Glutamatergic neuron (in vitro differentiated cells): ENCODE results near the gene GPHB5. TPM values are rescaled to one million over a fixed set of nuclear protein-coding genes. Genes with fewer than 3 reads are reported as not detected.

Source experiments
- DNase-seq: peaks from one replicate; pipeline ENCODE4 v3.0.0; 2022
- H3K27ac Mint-ChIP-seq: one replicate; pipeline ENCODE4 v1.8.0; 2020; ENCODE audit warnings: mild to moderate bottlenecking, mixed read lengths, inconsistent platforms; ENCODE audit not compliant: unreplicated experiment
- H3K27me3 Mint-ChIP-seq: one replicate; pipeline ENCODE4 v1.8.0; 2020; ENCODE audit warnings: mild to moderate bottlenecking, moderate library complexity, mixed read lengths, inconsistent platforms; ENCODE audit not compliant: unreplicated experiment
- H3K36me3 Mint-ChIP-seq: one replicate; pipeline ENCODE4 v1.8.0; 2020; ENCODE audit warnings: mild to moderate bottlenecking, mixed read lengths, inconsistent platforms; ENCODE audit not compliant: unreplicated experiment
- H3K4me1 Mint-ChIP-seq: one replicate; pipeline ENCODE4 v1.8.0; 2020; ENCODE audit warnings: mild to moderate bottlenecking, low read depth, mixed read lengths, inconsistent platforms; ENCODE audit not compliant: unreplicated experiment
- H3K4me3 Mint-ChIP-seq: one replicate; pipeline ENCODE4 v1.8.0; 2020; ENCODE audit warnings: mild to moderate bottlenecking, mixed read lengths, inconsistent platforms; ENCODE audit not compliant: unreplicated experiment
- H3K9me3 Mint-ChIP-seq: one replicate; pipeline ENCODE4 v1.8.0; 2020; ENCODE audit warnings: mild to moderate bottlenecking, moderate library complexity, mixed read lengths, inconsistent platforms; ENCODE audit not compliant: unreplicated experiment
- CTCF ChIP-seq: fragments of 200-600 bp; sonication (generic); IDR thresholded peaks from one replicate; pipeline ENCODE4 v1.5.0; 2021; ENCODE audit not compliant: partially characterized antibody, unreplicated experiment
- total RNA-seq: library from RNA; stranded (reverse); fragmentation: NEBNext Ultra II Directional; extraction: Animal tissue kit (Norgen Biotek cat#: 25700); gene quantifications from one replicate; pipeline ENCODE4 v1.2.1, GENCODE V29; 2021; ENCODE audit not compliant: unreplicated experiment

GPHB5 gene
- total RNA-seq, 1 donor from 2014 or later = not detected

GRCh38 chr14:63301891-63302534 lies 16.7 kb downstream of the GPHB5 start:
- Mint-ChIP-seq H3K27ac (no peak overlapping the region), H3K4me1 (no peaks in the 10 kb centered on the region), H3K36me3 (no peaks in the 10 kb centered on the region), H3K27me3 (peaks cover 2% of the 10 kb centered on the region), H3K9me3 (no peaks in the 10 kb centered on the region), H3K4me3 (no peak overlapping the region)
- TF ChIP-seq CTCF = no peak
- DNase-seq = no peak

- peaks cover 2% of the 10 kb centered on the region for H3K27me3 Mint-ChIP-seq
- DNase-seq = no peak
- TF ChIP-seq CTCF = no peak
- no peak overlapping the region for H3K4me3 Mint-ChIP-seq
- no peaks in the 10 kb centered on the region for H3K36me3 Mint-ChIP-seq
- no peak overlapping the region for H3K27ac Mint-ChIP-seq
- H3K9me3 Mint-ChIP-seq = no peaks in the 10 kb centered on the region
- H3K4me1 Mint-ChIP-seq = no peaks in the 10 kb centered on the region
Measured at GRCh38 chr14:63300854-63301253, 17.9 kb downstream of the GPHB5 start.

- TF ChIP-seq CTCF = no peak
- H3K4me3 Mint-ChIP-seq = no peak overlapping the region
- H3K27ac Mint-ChIP-seq = no peak overlapping the region
- H3K9me3 Mint-ChIP-seq = no peaks in the 10 kb centered on the region
- H3K27me3 Mint-ChIP-seq = peaks cover 3% of the 10 kb centered on the region
- no peaks in the 10 kb centered on the region for H3K4me1 Mint-ChIP-seq
- no peaks in the 10 kb centered on the region for H3K36me3 Mint-ChIP-seq
- DNase-seq = no peak
Measured at GRCh38 chr14:63299351-63300110, 19.2 kb downstream of the GPHB5 start.

- DNase-seq = no peak
- H3K27ac Mint-ChIP-seq = no peak overlapping the region
Measured at GRCh38 chr14:63297372-63298063, 21.2 kb downstream of the GPHB5 start.

More at GRCh38 chr14:63297372-63298063, 21.2 kb downstream of the GPHB5 start:
- Mint-ChIP-seq H3K27me3 (peaks cover 3% of the 10 kb centered on the region), H3K36me3 (no peaks in the 10 kb centered on the region), H3K9me3 (no peaks in the 10 kb centered on the region), H3K4me3 (no peak overlapping the region), H3K4me1 (no peaks in the 10 kb centered on the region)
- no peak for TF ChIP-seq CTCF
